DMS114 treated with DMSO at 0.1 percent for 48 hours (cell line): ENCODE measurements around the gene NTRK2.

ENCODE experiments used
- DNase-seq: peaks from one replicate; lab custom pipeline; 2025; ENCODE audit not compliant: unreplicated experiment; lab: John Stamatoyannopoulos, UW

The NTRK2 gene

GRCh38 chr9:85008215-85008614 is 338.7 kb downstream of the NTRK2 start:
- no peak for DNase-seq

GRCh38 chr9:85009251-85009650 is 339.7 kb downstream of the NTRK2 start:
- no peak for DNase-seq

GRCh38 chr9:85013703-85014102 is 344.2 kb downstream of the NTRK2 start:
- no peak for DNase-seq

GRCh38 chr9:85014292-85014691 is 344.8 kb downstream of the NTRK2 start:
- no peak for DNase-seq

GRCh38 chr9:85016384-85017006 is 347.0 kb downstream of the NTRK2 start:
- no peak for DNase-seq

- DNase-seq, result no peak
Measured at GRCh38 chr9:85020791-85021190, 351.3 kb downstream of the NTRK2 start.

GRCh38 chr9:85021686-85022085 is 352.2 kb downstream of the NTRK2 start:
- DNase-seq, result no peak

GRCh38 chr9:85024374-85024773 is 354.8 kb downstream of the NTRK2 start:
- DNase-seq, result no peak

GRCh38 chr9:85025638-85026037 is 356.1 kb downstream of the NTRK2 start:
- no peak for DNase-seq

GRCh38 chr9:85027870-85028269 is 358.3 kb downstream of the NTRK2 start:
- no peak for DNase-seq

- no peak for DNase-seq
Measured at GRCh38 chr9:85030316-85030715, 360.8 kb downstream of the NTRK2 start.

- DNase-seq, result no peak
Measured at GRCh38 chr9:85036496-85036895, 367.0 kb downstream of the NTRK2 start.

GRCh38 chr9:85038061-85038460 is 368.5 kb downstream of the NTRK2 start:
- DNase-seq, result no peak

- no peak for DNase-seq
Measured at GRCh38 chr9:85038824-85039608, 369.5 kb downstream of the NTRK2 start.

- no peak for DNase-seq
Measured at GRCh38 chr9:85040146-85040545, 370.6 kb downstream of the NTRK2 start.

GRCh38 chr9:85040821-85041465 is 371.4 kb downstream of the NTRK2 start:
- DNase-seq, result no peak

GRCh38 chr9:85041466-85042137 is 372.1 kb downstream of the NTRK2 start:
- DNase-seq, result no peak

GRCh38 chr9:85042981-85043647 is 373.6 kb downstream of the NTRK2 start:
- DNase-seq, result no peak

GRCh38 chr9:85045271-85045670 is 375.7 kb downstream of the NTRK2 start:
- no peak for DNase-seq

GRCh38 chr9:85046475-85046874 is 376.9 kb downstream of the NTRK2 start:
- no peak for DNase-seq

GRCh38 chr9:85053206-85053786 is 383.8 kb downstream of the NTRK2 start:
- no peak for DNase-seq
